HCT116 (cell line): ENCODE measurements around the gene ALDH3A2. TPM values are rescaled to one million over a fixed set of nuclear protein-coding genes. Genes with fewer than 3 reads are reported as not detected.

Experiments
- ATAC-seq: fragments of 200-7000 bp; cut with Tn5 transposase; 2 replicates; pipeline ENCODE4 v1.9.1; 2020; ENCODE audit warnings: mild to moderate bottlenecking, moderate library complexity
- BruUV-seq: library from RNA; stranded (reverse); fragments of 400-500 nt; replicated peaks from 2 replicates; lab custom pipeline; 2021; lab: Mats Ljungman, UMichigan
- CTCF ChIA-PET: fragments of 300-600 bp; sonication (Branson Sonifier 250); formaldehyde crosslinking; loops from one replicate; lab custom pipeline; 2021; ENCODE audit warnings: antibody characterized with exemption; lab: Charles Lee
- POLR2A ChIA-PET: fragments of 300-600, 350-600 bp; sonication (Branson Sonifier 250); formaldehyde crosslinking; loops from one replicate; lab custom pipeline; 2021; ENCODE audit warnings: antibody characterized with exemption; lab: Charles Lee
- RAD21 ChIA-PET, 2 experiments: fragments of 300-600 bp; sonication (Branson Sonifier 250); formaldehyde crosslinking; loops; one replicate each; lab custom pipeline; 2023; ENCODE audit warnings: low total read pairs in 2 of 2; ENCODE audit not compliant: uncharacterized antibody in 2 of 2, unreplicated experiment in 2 of 2, low non-redundant PET in 1 of 2; lab: Charles Lee
- DNase-seq: peaks from one replicate; pipeline ENCODE4 v3.0.0-alpha.2; 2010; ENCODE audit warnings: low read depth, low spot score
- H2AFZ ChIP-seq: fragments of 200-600 bp; shearing (Covaris generic), sonication (generic); 2 replicates; pipeline ENCODE4 v1.6.1; 2017; ENCODE audit warnings: low read depth, mixed run types, mixed read lengths, antibody characterized with exemption, low read length; ENCODE audit not compliant: poor library complexity, severe bottlenecking
- H3K27ac ChIP-seq: 2 replicates; pipeline ENCODE4 v1.5.1; 2012; ENCODE audit warnings: low read depth, low read length
- H3K27me3 ChIP-seq: fragments of 200-600 bp; sonication (generic); 2 replicates; pipeline ENCODE4 v1.6.1; 2016; ENCODE audit warnings: mixed run types, low read length, mixed read lengths; ENCODE audit not compliant: insufficient read depth
- H3K36me3 ChIP-seq, 2 experiments: fragments of 200-500 bp in 1 of 2; fragments of 200-600 bp in 1 of 2; sonication (Bioruptor generic) in 1 of 2; sonication (generic) in 1 of 2; 2 replicates each; pipeline versions ENCODE4 v1.5.1 to v1.6.1; 2014 to 2016; ENCODE audit warnings: low read length in 2 of 2, inconsistent platforms in 1 of 2, mixed read lengths in 1 of 2, mixed run types in 1 of 2; ENCODE audit not compliant: insufficient read depth in 2 of 2, control insufficient read depth in 1 of 2
- H3K4me1 ChIP-seq, 2 experiments: fragments of 200-600 bp in 1 of 2; sonication (generic) in 1 of 2; 2 replicates each; pipeline versions ENCODE4 v1.5.1 to v1.6.1; 2012 to 2017; ENCODE audit warnings: low read length in 2 of 2, inconsistent platforms in 1 of 2, mild to moderate bottlenecking in 1 of 2, mixed read lengths in 1 of 2, mixed run types in 1 of 2, moderate library complexity in 1 of 2; ENCODE audit not compliant: insufficient read depth in 2 of 2, control insufficient read depth in 1 of 2
- H3K4me2 ChIP-seq: fragments of 200-600 bp; sonication (generic); 2 replicates; pipeline ENCODE4 v1.6.1; 2017; ENCODE audit warnings: mixed run types, low read length, mixed read lengths
- H3K4me3 ChIP-seq, 2 experiments: fragments of 200-600 bp in 1 of 2; sonication (generic) in 1 of 2; replicated peaks in 1 of 2; 2 replicates each; pipeline ENCODE4 v1.5.1; 2011 to 2016; ENCODE audit warnings: low read length in 2 of 2, control low read depth in 1 of 2, low read depth in 1 of 2, mild to moderate bottlenecking in 1 of 2, mixed read lengths in 1 of 2, mixed run types in 1 of 2
- H3K79me2 ChIP-seq: fragments of 200-600 bp; sonication (generic); 2 replicates; pipeline ENCODE4 v1.6.1; 2017; ENCODE audit warnings: mild to moderate bottlenecking, mixed run types, low read length, moderate library complexity, mixed read lengths; ENCODE audit not compliant: insufficient read depth
- H3K9ac ChIP-seq: fragments of 200-600 bp; sonication (generic); 2 replicates; pipeline ENCODE4 v1.6.1; 2016; ENCODE audit warnings: low read length, mixed read lengths
- H3K9me2 ChIP-seq: fragments of 200-600 bp; sonication (generic), shearing (Covaris generic); 2 replicates; pipeline ENCODE4 v1.6.1; 2017; ENCODE audit warnings: mixed run types, mild to moderate bottlenecking, moderate library complexity; ENCODE audit not compliant: insufficient read depth
- H3K9me3 ChIP-seq, 2 experiments: fragments of 200-500 bp in 1 of 2; fragments of 200-600 bp in 1 of 2; sonication (Bioruptor generic) in 1 of 2; sonication (generic) in 1 of 2; 2 replicates each; pipeline ENCODE4 v1.6.1; 2014 to 2017; ENCODE audit warnings: low read length in 2 of 2, mixed read lengths in 2 of 2, inconsistent platforms in 1 of 2, low read depth in 1 of 2, mild to moderate bottlenecking in 1 of 2, mixed run types in 1 of 2, moderate library complexity in 1 of 2; ENCODE audit not compliant: control insufficient read depth in 1 of 2, insufficient read depth in 1 of 2
- H4K20me1 ChIP-seq: fragments of 200-600 bp; sonication (generic), shearing (Covaris generic); 2 replicates; pipeline ENCODE4 v1.6.1; 2017; ENCODE audit warnings: mixed run types, mild to moderate bottlenecking, moderate library complexity; ENCODE audit not compliant: insufficient read depth
- CBX3 ChIP-seq: IDR thresholded peaks from 2 replicates; pipeline ENCODE4 v1.6.1; 2012; ENCODE audit warnings: low read depth
- ELF1 ChIP-seq: IDR thresholded peaks from 2 replicates; pipeline ENCODE4 v1.6.1; 2012; ENCODE audit warnings: low read depth, borderline replicate concordance
- POLR2AphosphoS5 ChIP-seq: IDR thresholded peaks from 2 replicates; pipeline ENCODE4 v1.6.1; 2011; ENCODE audit warnings: mild to moderate bottlenecking, low read depth, low read length, moderate library complexity
- SRF ChIP-seq: IDR thresholded peaks from 2 replicates; pipeline ENCODE4 v1.6.1; 2012; ENCODE audit warnings: low read depth
- YY1 ChIP-seq: IDR thresholded peaks from 2 replicates; pipeline ENCODE4 v1.6.1; 2011; ENCODE audit warnings: low read length, low read depth, moderate library complexity, mild to moderate bottlenecking; ENCODE audit not compliant: insufficient replicate concordance; ENCODE audit errors: extremely low read depth
- intact Hi-C: fragments of 100-400 bp; cut with micrococcal nuclease; formaldehyde crosslinking; loops from 2 replicates; pipeline ENCODE4 v1.10.0; 2022
- total RNA-seq: library from RNA; stranded (reverse); gene quantifications from one replicate; pipeline ENCODE4 v1.2.1, GENCODE V29; 2021; ENCODE audit not compliant: unreplicated experiment
- TF ChIP-seq, protein P1 (sequence below): IDR thresholded peaks from 2 replicates; pipeline ENCODE4 v1.6.1; 2012
- TF ChIP-seq, protein P2 (sequence below), 3 experiments: fragments of 200-600 bp in 1 of 3; sonication (generic) in 1 of 3; IDR thresholded peaks in 2 of 3; conservative IDR thresholded peaks in 1 of 3; 2 replicates each; pipeline ENCODE4 v1.5.1; 2012 to 2017; ENCODE audit warnings: low read depth in 2 of 3, low read length in 2 of 3, antibody characterized with exemption in 1 of 3, borderline replicate concordance in 1 of 3, control low read depth in 1 of 3, mild to moderate bottlenecking in 1 of 3, mixed read lengths in 1 of 3, mixed run types in 1 of 3, moderate library complexity in 1 of 3; ENCODE audit not compliant: insufficient read depth in 1 of 3

The ALDH3A2 gene
- total RNA-seq, 1 experiment from 2014 or later = 86.8 TPM

DNA sequence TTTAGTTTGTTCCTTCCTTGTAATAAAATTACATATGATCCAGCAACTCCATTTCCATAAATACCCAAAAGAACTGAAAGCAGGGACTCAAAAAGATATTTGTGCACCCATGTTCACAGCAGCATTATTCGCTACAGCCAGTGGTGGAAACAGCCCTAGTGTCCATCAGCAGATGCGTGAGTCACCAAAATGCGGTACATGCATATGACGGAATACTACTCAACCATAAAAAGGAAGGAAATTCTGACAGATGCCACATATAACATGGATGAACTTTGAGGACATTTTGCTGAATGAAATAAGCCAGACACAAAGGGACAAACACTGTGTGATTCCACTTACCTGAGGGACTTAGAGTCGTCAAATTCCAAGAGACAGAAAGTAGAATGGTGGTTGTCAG lies 76.9 kb downstream of the ALDH3A2 start:
- Histone ChIP-seq H3K9me2 (no peaks in the 10 kb centered on the region), H3K27me3 (no peaks in the 10 kb centered on the region), H3K9me3 (no peaks in the 10 kb centered on the region), H4K20me1 (no peaks in the 10 kb centered on the region), H3K27ac (no peak overlapping the region), H2AFZ (no peak overlapping the region), H3K79me2 (no peaks in the 10 kb centered on the region), H3K4me3 (no peak overlapping the region), H3K4me2 (no peak overlapping the region), H3K9ac (no peak overlapping the region), H3K4me1 (peaks cover 8 to 14% of the 10 kb centered on the region in 2 experiments; a peak in 3 of 4 replicates), H3K36me3 (no peaks in the 10 kb centered on the region)
- ATAC-seq = no peak
- intact Hi-C loops = no loop called here
- RAD21 ChIA-PET = no interaction called here
- CTCF ChIA-PET = no interaction called here
- DNase-seq = no peak
- POLR2A ChIA-PET = no interaction called here
- TF ChIP-seq, protein P1, sequence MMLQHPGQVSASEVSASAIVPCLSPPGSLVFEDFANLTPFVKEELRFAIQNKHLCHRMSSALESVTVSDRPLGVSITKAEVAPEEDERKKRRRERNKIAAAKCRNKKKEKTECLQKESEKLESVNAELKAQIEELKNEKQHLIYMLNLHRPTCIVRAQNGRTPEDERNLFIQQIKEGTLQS = no peak
- TF ChIP-seq CBX3 = no peak
- no peak for TF ChIP-seq SRF
- no peak for TF ChIP-seq ELF1
- TF ChIP-seq, protein P2, sequence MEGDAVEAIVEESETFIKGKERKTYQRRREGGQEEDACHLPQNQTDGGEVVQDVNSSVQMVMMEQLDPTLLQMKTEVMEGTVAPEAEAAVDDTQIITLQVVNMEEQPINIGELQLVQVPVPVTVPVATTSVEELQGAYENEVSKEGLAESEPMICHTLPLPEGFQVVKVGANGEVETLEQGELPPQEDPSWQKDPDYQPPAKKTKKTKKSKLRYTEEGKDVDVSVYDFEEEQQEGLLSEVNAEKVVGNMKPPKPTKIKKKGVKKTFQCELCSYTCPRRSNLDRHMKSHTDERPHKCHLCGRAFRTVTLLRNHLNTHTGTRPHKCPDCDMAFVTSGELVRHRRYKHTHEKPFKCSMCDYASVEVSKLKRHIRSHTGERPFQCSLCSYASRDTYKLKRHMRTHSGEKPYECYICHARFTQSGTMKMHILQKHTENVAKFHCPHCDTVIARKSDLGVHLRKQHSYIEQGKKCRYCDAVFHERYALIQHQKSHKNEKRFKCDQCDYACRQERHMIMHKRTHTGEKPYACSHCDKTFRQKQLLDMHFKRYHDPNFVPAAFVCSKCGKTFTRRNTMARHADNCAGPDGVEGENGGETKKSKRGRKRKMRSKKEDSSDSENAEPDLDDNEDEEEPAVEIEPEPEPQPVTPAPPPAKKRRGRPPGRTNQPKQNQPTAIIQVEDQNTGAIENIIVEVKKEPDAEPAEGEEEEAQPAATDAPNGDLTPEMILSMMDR (IDR thresholded peaks at IDR 0.05 in 2 of 3, conservative IDR thresholded peaks at IDR 0.05 in 1 of 3; ENCODE audit: borderline replicate concordance in 1 of 3, insufficient read depth in 1 of 3, low read depth in 2 of 3, low read length in 2 of 3) = no peak
- TF ChIP-seq YY1 = no peak
- no peak for TF ChIP-seq POLR2AphosphoS5
- BruUV-seq = no TSS peak
